Measurements from ENCODE around the gene DTWD2. TPM values are rescaled to one million over a fixed set of nuclear protein-coding genes. Genes with fewer than 3 reads are reported as not detected.

The DTWD2 gene
- total RNA-seq, 1 experiment from 2014 or later = 4.9 TPM

DNA sequence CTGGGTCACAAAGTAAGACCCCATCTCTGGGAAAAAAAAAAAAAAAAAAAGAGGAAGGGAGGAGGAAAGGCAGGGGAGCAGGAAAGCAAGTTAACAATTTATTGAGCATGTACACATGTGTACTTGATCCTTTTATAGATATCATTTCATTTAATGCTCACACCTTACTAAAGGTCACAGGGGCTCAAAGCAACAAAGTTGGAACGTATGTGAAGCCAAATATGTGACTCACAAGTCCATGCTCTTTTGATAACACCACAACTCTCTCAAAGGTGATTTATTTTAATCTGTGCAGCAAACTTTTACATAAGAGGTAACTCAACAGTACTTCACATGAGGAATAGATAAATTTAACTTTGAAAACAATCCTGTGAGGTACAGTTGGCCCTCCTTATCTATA, 34.4 kb upstream of the DTWD2 start:
- POLR2A ChIA-PET (ENCODE audit: unreplicated experiment) = no interaction called here
- no peak overlapping the region for H3K4me2 ChIP-seq

DNA sequence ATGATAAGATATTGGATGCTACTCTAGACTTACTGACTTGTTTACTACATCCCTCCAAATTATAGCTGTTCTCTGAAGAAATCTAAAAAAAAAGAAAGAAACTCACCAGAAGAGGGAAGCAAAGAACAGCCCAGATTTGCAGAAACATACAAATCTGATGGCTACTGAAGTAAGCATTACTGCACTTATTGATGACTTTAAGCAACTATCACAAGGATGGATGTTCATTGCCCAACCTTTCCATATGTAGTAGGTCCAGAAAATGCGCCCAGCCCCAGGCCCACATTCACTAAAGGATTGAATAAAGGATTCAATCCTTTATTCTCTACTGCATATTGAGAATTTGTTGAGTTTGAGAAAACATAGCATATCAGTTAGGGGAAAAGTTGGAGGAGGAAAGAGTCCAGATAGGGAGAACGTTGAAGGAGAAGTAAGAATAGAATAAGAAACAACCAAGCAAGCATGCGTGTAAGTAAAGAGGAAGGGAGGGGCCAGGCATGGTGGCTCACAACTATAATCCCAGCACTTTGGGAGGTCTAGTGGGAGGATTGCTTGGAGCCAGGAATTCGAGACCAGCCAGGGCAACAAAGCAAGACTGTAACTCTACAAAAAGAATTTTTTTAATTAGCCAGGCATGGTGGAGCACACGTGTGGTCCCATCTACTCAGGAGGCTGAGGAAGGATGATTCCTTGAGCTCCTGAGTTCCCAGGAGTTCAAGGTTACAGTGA, 33.8 kb upstream of the DTWD2 start:
- no peaks in the 10 kb centered on the region for H3K4me1 ChIP-seq (replicated peaks; ENCODE audit: insufficient read depth)
- DNase-seq = peak in 1 of 2 experiments; percentile 36
- H3K4me3 ChIP-seq = no peak overlapping the region
- no peaks in the 10 kb centered on the region for H3F3A ChIP-seq (ENCODE audit: insufficient read depth, low read depth)
- no peaks in the 10 kb centered on the region for H4K20me1 ChIP-seq (ENCODE audit: insufficient read depth)
- no peak overlapping the region for H3K4me2 ChIP-seq
- no TSS peak for BruUV-seq (replicated peaks)
- no peaks in the 10 kb centered on the region for H3K9me3 ChIP-seq (ENCODE audit: insufficient read depth, low read depth)
- TF ChIP-seq, protein P1, sequence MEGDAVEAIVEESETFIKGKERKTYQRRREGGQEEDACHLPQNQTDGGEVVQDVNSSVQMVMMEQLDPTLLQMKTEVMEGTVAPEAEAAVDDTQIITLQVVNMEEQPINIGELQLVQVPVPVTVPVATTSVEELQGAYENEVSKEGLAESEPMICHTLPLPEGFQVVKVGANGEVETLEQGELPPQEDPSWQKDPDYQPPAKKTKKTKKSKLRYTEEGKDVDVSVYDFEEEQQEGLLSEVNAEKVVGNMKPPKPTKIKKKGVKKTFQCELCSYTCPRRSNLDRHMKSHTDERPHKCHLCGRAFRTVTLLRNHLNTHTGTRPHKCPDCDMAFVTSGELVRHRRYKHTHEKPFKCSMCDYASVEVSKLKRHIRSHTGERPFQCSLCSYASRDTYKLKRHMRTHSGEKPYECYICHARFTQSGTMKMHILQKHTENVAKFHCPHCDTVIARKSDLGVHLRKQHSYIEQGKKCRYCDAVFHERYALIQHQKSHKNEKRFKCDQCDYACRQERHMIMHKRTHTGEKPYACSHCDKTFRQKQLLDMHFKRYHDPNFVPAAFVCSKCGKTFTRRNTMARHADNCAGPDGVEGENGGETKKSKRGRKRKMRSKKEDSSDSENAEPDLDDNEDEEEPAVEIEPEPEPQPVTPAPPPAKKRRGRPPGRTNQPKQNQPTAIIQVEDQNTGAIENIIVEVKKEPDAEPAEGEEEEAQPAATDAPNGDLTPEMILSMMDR (conservative IDR thresholded peaks at IDR 0.05) = peak; percentile 61
- TF ChIP-seq EZH2 (IDR thresholded peaks at IDR 0.05; ENCODE audit: low read depth) = no peak
- no peak overlapping the region for H3K27ac ChIP-seq
- no peaks in the 10 kb centered on the region for H3K27me3 ChIP-seq (ENCODE audit: insufficient read depth, low read depth)
- ChIA-PET CTCF (interaction anchor here (1.0 kb wide), 2 partner anchors 390 to 396 kb away, joined by 3 to 7 read pairs; no protein-coding TSS in a partner anchor), POLR2A (ENCODE audit: unreplicated experiment) (no interaction called here)
- H3K79me2 ChIP-seq (ENCODE audit: low read depth) = no peaks in the 10 kb centered on the region
- H2AFZ ChIP-seq = no peak overlapping the region
- no peaks in the 10 kb centered on the region for H3K36me3 ChIP-seq (ENCODE audit: low read depth)
- no peaks in the 10 kb centered on the region for H3K9me2 ChIP-seq (ENCODE audit: insufficient read depth)
- intact Hi-C loops (cut with micrococcal nuclease; ENCODE audit: unreplicated experiment) = loop anchor here (1.0 to 10.0 kb wide), 2 partner anchors 313 to 390 kb away; no protein-coding TSS in a partner anchor

More for the DNA sequence above, 34.4 kb upstream of the DTWD2 start:
- H2AFZ ChIP-seq = no peak overlapping the region
- no peaks in the 10 kb centered on the region for H3K9me2 ChIP-seq (ENCODE audit: insufficient read depth)
- no peaks in the 10 kb centered on the region for H3F3A ChIP-seq (ENCODE audit: insufficient read depth, low read depth)
- no peaks in the 10 kb centered on the region for H4K20me1 ChIP-seq (ENCODE audit: insufficient read depth)
- H3K4me3 ChIP-seq = no peak overlapping the region
- TF ChIP-seq EZH2 (IDR thresholded peaks at IDR 0.05; ENCODE audit: low read depth) = no peak
- TF ChIP-seq, protein P1 (conservative IDR thresholded peaks at IDR 0.05) = no peak
- no TSS peak for BruUV-seq (replicated peaks)
- DNase-seq = no peak
- CTCF ChIA-PET = no interaction called here
- intact Hi-C loops (cut with micrococcal nuclease; ENCODE audit: unreplicated experiment) = loop anchor here (1.0 to 10.0 kb wide), 2 partner anchors 312 to 390 kb away; no protein-coding TSS in a partner anchor
- no peaks in the 10 kb centered on the region for H3K9me3 ChIP-seq (ENCODE audit: insufficient read depth, low read depth)
- H3K27ac ChIP-seq = no peak overlapping the region
- no peaks in the 10 kb centered on the region for H3K79me2 ChIP-seq (ENCODE audit: low read depth)
- no peaks in the 10 kb centered on the region for H3K36me3 ChIP-seq (ENCODE audit: low read depth)
- no peaks in the 10 kb centered on the region for H3K4me1 ChIP-seq (replicated peaks; ENCODE audit: insufficient read depth)
- H3K27me3 ChIP-seq (ENCODE audit: insufficient read depth, low read depth) = no peaks in the 10 kb centered on the region

DNA sequence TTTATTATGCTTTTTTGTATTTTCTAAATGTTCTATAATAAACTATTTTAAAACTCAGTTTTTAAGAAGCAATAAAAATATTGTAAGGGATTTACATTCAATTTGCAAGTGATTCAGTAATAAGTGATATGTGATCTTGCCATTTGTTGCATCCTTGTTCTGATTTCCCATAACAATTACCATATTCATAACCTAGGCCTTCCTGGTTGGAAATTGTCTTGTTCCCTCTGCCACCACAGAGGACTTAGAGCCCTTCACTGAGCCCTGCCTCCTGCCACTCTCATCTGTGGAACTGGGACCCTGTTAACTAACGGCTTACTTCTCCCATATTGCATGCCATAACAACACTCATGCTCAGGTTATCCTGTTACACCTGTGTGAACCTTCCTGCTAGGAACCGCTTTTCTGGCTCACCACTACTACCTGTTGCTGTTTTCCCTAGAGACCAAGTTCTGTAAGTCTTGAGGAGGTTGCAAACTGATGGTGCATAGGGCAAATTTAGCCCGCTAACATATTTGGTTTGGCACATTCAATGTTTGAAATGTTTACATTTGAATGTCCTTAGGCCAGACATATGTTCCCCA, 32.9 kb upstream of the DTWD2 start:
- no peaks in the 10 kb centered on the region for H3K27me3 ChIP-seq (ENCODE audit: insufficient read depth, low read depth)
- ChIA-PET CTCF (interaction anchor here (1.0 kb wide), 2 partner anchors 391 to 397 kb away, joined by 3 to 7 read pairs; no protein-coding TSS in a partner anchor), POLR2A (ENCODE audit: unreplicated experiment) (no interaction called here)
- H3K9me3 ChIP-seq (ENCODE audit: insufficient read depth, low read depth) = no peaks in the 10 kb centered on the region
- no peak overlapping the region for H3K4me3 ChIP-seq
- no peaks in the 10 kb centered on the region for H3K79me2 ChIP-seq (ENCODE audit: low read depth)
- DNase-seq = no peak
- no peak overlapping the region for H3K4me2 ChIP-seq
- intact Hi-C loops (cut with micrococcal nuclease; ENCODE audit: unreplicated experiment) = loop anchor here (10.0 kb wide), 1 partner anchor 314 kb away; no protein-coding TSS in a partner anchor
- H3K9me2 ChIP-seq (ENCODE audit: insufficient read depth) = no peaks in the 10 kb centered on the region
- no peak overlapping the region for H3K27ac ChIP-seq
- TF ChIP-seq, protein P1 (conservative IDR thresholded peaks at IDR 0.05) = no peak
- TF ChIP-seq EZH2 (IDR thresholded peaks at IDR 0.05; ENCODE audit: low read depth) = no peak
- no peaks in the 10 kb centered on the region for H3F3A ChIP-seq (ENCODE audit: insufficient read depth, low read depth)
- H3K4me1 ChIP-seq (replicated peaks; ENCODE audit: insufficient read depth) = no peaks in the 10 kb centered on the region
- no TSS peak for BruUV-seq (replicated peaks)
- H2AFZ ChIP-seq = no peak overlapping the region
- no peaks in the 10 kb centered on the region for H4K20me1 ChIP-seq (ENCODE audit: insufficient read depth)
- no peaks in the 10 kb centered on the region for H3K36me3 ChIP-seq (ENCODE audit: low read depth)
